Stimulated activated CD8-positive, alpha-beta memory T cell treated with anti-CD3 and anti-CD28 coated beads, Interleukin-4, amount 100 ng/mL, for 48 hours (primary cell): ENCODE results near the gene RASA4B.
"Not testable (repeated sequence)": the region's sequence is repeated elsewhere in the genome, so short reads cannot be mapped to it uniquely, and the experiment has no call there.

ENCODE experiments used
- DNase-seq: peaks from one replicate; pipeline ENCODE4 v3.0.0-alpha.2; 2020

The RASA4B gene

DNA sequence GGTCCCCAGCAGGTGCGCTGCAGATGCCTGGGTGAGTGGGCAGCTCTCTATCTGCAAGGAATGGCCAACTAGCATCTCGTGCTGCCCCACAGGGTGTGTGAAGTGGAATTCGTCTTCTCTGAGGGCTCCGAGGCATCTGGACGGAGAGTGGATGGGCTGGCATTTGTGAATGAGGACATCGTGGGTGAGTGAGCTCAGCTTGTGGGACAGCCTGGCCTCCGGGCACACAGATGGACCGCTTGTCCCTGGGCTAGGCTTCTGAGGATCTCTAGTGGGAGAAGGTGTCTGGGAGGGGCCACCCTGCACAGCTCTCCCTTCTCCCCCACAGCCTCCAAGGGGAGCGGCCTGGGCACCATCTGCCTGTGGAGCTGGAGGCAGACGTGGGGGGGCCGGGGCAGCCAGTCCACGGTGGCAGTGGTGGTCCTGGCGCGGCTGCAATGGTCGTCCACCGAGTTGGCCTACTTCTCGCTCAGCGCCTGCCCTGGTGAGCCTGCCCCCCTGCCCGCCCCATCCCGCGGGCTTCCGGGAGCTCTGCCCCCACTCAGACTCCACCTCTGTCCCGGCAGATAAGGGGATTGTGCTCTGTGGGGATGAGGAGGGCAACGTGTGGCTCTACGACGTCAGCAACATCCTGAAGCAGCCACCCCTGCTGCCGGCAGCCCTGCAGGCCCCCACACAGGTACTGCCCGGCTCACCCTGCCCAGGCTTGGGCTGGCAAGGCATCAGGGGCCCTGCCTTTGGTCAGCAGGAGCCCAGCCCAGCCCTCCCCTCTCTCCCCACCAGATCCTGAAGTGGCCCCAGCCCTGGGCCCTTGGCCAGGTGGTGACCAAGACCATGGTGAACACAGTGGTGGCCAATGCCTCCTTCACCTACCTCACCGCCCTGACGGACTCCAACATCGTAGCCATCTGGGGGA lies 45.2 kb downstream of the RASA4B start:
- DNase-seq: peak; percentile 22

DNA sequence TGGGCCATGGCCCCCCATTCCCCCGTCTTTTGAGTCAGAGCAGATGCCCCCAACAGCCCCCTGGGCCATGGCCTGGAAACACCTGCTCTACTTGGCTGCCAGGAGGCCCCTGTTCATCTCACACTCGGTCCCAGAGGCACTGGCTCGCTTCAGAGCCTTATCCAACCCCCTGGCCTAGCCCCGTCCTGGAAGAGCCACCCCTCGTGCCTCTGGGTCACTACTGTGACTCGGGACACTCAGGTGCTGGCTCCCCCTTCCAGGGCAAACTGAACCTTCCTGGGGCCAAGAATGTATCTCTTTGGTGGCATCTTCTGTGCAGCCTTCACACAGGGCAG lies 45.8 kb downstream of the RASA4B start:
- DNase-seq: no peak

DNA sequence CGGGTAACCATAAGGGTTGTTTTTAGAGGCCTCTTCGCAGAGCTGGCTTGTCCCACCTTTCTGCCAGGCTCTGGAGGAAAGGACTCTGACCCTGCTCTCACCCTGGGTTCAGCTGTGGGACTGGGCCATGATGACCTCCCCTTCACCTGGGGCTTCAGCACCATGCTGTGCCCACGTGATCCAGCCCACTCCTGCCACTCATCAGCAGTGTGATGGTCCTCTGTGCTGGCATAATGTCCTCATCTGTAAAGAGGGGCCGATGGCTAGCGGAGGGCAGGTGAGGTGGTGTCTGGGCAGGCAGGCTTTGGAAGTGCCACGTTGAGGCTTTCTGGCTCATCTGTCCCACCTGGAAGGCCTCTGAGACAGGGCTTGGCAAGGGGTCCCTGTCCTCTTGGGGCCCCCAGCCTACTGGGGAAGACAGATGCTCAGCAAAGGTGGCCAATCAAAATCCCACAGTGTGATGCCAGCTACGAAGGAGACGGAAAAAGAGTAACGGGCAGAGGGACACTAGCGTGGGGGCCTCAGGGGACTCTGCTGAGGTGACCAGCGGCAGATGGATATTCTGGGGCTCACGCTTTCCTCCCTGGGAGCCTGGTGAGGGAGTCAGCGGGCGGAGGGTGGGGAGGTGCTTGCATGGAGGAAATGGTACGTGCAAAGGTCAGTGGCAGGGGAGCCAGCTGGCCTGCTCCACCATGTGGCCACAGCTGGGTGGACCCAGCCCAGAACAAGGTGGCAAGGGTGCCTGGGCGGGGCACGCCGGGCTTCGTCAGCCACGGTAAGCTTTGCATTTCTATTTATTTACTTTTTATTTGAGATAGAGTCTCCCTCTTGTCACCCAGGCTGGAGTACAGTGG lies 47.4 kb downstream of the RASA4B start:
- no peak for DNase-seq

DNA sequence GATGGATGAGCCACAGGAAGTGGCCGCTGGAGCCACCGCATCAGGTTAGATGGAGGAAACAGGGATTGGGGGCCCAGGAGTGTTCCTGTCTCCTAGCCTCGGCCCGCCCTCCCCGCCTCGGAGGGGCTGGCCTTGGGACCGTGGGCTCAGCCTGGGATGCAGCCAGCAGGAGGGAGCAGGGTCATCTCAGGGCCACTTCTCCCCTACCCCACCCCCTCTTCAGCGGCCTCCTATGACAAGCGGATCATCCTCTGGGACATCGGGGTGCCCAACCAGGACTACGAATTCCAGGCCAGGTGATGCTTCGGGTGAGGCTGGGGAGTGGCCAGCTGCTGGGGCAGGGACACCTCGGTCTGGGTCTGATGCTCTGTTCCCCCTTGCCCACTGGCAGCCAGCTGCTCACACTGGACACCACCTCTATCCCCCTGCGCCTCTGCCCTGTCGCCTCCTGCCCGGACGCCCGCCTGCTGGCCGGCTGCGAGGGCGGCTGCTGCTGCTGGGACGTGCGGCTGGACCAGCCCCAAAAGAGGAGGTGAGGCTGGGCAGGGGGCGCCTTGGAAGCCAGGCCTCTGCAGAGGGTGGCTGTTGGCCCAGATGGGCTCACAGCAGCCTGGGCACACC lies 48.1 kb downstream of the RASA4B start:
- no peak for DNase-seq

GRCh38 chr7:102468478-102469350 lies 48.9 kb downstream of the RASA4B start:
- DNase-seq: no peak

DNA sequence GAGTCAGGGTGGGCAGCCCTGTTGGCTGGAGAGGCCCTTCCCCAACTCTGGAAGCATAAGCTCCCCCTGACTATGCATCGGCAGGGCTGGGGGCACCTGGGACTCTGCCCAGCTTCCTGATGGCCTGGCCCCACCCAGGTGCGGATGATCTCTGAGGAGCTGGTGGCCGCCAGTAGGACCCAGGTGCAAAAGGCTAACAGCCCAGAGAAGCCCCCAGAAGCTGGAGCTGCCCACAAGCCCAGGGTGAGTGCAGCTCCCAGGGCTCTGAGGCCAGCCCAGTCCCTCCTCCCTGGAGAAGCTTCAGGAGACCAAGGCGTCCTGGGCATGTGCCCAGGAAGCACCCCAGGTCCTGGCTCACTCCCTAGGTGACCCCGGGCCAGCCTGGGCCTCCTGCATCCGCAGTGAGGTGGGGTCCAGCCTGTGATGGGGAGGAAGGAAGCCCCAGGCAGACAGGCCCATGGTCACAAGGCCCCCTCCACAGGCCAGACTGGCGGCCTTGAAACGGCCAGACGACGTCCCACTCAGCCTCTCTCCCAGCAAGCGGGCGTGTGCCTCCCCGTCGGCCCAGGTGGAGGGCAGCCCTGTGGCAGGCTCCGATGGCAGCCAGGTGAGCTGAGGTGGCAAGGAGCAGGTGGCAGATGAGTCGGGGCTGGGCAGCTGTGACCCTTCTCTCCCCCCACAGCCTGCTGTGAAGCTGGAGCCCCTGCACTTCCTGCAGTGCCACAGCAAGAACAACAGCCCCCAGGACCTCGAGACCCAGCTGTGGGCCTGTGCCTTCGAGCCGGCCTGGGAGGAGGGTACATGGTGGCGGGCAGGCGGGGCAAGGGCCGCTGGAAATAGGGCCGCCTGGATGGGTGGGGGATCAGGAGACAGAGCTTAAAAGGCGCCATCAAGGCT lies 49.7 kb downstream of the RASA4B start:
- no peak for DNase-seq

GRCh38 chr7:102466097-102466496 lies 51.5 kb downstream of the RASA4B start:
- DNase-seq: no peak

- peak; percentile 98 for DNase-seq
Measured at GRCh38 chr7:102464577-102465280, 52.8 kb downstream of the RASA4B start, which contains the start of the genes ALKBH4 and LRWD1. TSS of gene ALKBH4 (minus strand) at chr7:102464863. CDS start at chr7:102464836, 27 bp downstream. TSS of gene LRWD1 (plus strand) at chr7:102464984. CDS start at chr7:102465081, 97 bp downstream.

DNA sequence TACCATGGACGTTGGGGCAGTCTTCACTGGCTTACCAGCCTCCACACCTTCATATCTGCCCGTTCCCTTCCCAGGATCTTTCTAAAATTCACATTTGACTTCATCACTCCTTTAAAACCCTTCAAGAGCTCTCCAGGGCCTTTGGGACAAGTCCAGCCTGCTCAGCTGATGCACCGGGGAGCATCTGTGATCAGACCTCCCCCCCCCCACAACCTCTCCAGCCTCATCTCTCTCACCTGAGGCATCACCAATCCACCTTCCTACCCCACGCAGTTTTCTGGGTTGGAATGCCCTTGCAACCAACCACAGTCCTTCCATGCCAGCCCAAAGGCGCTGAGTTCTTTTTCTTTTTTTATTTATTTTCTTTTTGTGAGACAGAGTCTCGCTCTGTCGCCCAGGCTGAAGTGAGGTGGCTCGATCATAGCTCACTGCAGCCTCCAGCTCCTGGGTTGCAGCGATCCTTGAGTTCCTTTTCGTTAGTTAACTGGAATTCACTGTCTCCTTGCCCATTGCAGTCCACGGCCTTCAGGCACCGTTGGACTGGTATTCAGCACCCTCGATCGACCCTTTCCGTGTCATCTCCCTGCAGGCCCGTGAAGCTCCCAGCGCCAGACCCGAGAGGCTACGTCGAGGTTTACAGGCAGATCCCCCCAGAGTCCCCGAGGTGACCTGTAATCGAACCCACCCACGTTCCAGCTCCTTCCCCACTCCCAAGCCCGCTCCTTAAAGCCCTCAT lies 53.6 kb downstream of the RASA4B start:
- DNase-seq: no peak

DNA sequence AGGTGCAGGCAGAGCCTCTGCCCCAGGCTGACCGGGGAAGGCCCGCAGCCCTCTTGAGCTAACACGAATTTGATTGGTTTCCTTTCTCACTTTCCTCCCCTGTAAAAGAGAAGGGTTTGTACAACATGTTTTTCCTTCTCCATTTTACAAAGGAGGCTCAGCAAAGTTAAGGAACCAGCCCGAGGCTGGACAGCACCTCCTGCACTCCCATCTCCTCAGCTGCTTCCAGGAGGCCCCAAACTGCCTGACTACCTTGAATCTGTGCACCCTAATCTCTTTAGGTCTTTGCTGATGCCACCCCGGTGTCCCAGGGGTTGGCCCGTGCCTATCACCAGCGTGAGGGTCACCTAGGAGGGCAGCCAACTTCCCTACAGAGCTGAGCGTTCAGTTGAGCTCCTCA lies 57.1 kb downstream of the RASA4B start:
- no peak for DNase-seq

GRCh38 chr7:102459221-102459844 lies 58.2 kb downstream of the RASA4B start:
- DNase-seq: no peak

GRCh38 chr7:102457352-102457924 lies 60.1 kb downstream of the RASA4B start:
- DNase-seq: no peak

DNA sequence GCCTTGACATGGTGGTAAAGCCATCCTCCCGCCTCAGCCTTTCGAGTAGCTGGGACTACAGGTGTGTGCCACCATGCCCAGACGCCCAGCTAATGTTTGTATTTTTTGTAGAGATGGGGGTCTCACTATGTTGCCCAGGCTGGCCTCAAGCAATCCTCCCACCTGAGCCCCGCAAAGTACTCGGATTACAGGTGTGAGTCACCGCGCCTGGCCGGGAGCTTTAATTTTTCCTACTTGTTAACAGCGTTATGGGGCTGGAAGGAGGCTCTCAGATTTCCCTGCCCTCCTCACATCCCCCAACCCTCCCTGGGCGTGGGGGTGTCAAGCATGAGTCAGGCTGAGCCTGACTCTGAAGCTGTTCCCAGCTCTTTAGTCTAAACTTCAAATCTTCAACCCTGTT lies 61.2 kb downstream of the RASA4B start:
- DNase-seq: no peak

- DNase-seq: no peak
Measured at GRCh38 chr7:102455596-102455995, 62.0 kb downstream of the RASA4B start.

GRCh38 chr7:102454932-102455331 lies 62.6 kb downstream of the RASA4B start:
- DNase-seq: not testable (repeated sequence)

- DNase-seq: no peak
Measured at GRCh38 chr7:102454468-102454867, 63.1 kb downstream of the RASA4B start.

DNA sequence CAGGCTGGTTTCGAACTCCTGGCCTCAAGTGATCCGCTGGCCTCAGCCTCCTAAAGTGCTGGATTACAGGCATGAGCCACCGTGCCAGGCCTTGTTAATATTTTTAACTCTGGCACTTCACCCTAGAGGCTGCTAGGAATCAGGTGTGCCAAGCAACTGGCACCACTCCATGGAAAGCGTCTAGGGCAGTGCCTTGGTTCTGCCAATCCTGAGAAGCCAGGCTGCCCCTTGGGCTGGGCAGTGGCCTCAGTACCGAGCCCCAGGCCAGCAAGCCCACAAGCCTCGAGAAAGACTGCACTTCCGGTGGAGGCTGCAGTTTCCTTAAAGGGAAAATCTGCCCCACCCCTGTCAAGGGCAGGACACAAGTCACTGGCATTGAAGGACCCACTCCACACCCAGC lies 64.3 kb downstream of the RASA4B start:
- DNase-seq: no peak

DNA sequence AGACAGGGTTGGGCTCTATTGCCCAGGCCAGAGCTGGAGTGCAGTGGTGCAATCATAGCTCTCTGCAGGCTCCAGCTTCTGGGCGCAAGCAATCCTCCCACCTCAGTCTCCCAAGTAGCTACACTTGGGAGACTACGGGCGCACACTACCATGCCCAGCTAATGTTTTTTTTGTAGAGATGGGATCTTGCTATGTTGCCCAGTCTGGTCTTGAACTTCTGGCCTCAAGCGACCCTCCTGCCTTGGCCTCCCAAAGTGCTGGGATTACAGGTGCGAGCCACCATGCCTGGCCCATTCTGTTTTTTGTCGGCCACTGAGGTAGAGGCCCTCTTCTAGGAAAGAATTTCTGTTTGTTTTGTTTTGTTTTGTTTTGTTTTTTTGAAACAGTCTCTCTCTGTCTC lies 65.1 kb downstream of the RASA4B start:
- DNase-seq: no peak
